Measurements from ENCODE around the gene ICAM1. TPM values are rescaled to one million over a fixed set of nuclear protein-coding genes. Genes with fewer than 3 reads are reported as not detected.
"Not testable (repeated sequence)": the region's sequence is repeated elsewhere in the genome, so short reads cannot be mapped to it uniquely, and the experiment has no call there.

ICAM1 gene
- polyA plus RNA-seq, 3 donors = 5.8 to 6.5 (median 6.3) TPM

DNA sequence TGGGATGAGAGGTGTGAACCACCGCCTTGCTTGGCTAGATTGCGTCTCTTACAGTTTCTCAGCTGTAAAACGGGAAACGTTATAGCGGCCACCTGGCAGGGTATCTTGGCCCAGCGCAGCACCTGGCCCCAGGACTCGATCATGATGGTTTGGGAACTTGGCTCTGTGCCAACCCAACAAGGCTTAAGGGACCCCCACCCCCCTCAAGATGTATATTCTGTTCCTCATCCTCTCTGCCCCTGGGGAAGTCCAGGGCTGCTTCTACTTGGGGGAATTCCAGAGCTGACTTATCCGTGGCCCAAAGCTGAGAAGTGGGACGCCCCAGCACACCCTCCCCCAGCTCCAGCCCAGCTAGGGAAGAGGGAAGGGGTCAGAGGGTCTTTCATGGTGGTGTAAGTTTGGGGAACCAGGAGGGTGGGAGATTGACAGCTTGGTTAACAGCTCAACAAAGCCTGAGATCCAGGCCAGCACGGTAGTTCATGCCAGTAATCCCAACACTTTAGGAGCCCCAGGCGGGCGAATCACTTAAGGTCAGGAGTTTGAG, 695 bp downstream of the ICAM1 start:
- DNase-seq (ENCODE audit: low read depth in 3 of 3, low spot score in 2 of 3) = no peak

- no peak for DNase-seq (ENCODE audit: low read depth in 3 of 3, low spot score in 2 of 3)
Measured at GRCh38 chr19:10274589-10274988, 3.7 kb downstream of the ICAM1 start.

DNA sequence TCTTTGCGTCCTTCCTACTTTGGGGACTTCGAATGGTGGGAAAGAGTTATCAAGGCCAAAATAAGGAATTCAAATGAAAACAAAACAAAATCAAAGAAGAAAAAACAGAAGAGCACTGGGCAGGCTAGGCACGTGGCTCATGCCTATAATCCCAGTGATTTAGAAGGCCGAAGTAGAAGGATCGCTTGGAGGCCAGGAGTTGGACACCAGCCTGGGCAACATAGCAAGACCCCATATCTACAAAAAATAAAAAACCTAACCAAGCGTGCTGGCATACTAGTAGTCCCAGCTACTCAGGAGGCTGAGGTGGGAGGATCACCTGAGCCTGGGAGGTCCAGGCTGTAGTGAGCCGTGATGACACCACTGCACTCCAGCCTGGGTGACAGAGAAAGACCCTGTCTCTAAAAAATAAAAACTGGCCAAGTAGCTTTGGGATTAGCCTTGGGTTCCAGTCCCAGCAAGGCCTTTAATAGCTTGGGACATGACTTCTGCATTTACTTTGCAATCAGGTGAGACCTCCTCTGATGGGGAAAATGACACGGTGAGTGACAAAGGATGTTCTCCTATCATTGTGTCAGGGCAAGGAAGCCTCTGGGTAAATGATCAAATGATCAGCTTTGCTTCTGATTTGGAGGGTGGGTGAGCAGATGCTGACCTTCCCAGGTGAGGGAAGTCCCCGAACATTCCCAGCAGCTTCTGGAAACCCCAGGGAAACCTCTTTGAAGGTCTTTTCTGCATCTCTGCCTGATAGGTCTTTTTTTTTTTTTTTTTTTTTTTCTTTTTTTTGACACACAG, 7.1 kb downstream of the ICAM1 start:
- no peak for DNase-seq (ENCODE audit: low read depth in 3 of 3, low spot score in 2 of 3)

DNA sequence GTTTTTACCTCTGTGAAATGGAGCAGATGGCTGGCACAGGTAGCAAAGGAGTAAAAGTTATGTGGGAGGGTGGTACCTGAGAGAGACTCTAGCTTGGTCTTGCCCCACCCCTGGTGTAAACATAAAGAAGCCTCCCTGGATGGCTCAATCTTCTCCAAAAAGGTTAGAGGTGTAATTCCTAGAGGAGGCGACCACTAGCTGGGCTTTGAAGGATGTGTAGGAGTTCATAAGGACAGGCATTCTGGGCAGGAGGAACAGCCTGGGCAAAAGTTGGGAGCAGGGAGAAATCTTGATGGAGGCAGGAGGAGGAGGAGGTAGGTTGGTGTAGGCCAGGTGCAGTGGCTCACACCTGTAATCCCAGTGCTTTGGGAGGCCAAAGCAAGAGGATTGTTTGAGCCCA, 8.0 kb downstream of the ICAM1 start:
- no peak for DNase-seq (ENCODE audit: low read depth in 3 of 3, low spot score in 2 of 3)

DNA sequence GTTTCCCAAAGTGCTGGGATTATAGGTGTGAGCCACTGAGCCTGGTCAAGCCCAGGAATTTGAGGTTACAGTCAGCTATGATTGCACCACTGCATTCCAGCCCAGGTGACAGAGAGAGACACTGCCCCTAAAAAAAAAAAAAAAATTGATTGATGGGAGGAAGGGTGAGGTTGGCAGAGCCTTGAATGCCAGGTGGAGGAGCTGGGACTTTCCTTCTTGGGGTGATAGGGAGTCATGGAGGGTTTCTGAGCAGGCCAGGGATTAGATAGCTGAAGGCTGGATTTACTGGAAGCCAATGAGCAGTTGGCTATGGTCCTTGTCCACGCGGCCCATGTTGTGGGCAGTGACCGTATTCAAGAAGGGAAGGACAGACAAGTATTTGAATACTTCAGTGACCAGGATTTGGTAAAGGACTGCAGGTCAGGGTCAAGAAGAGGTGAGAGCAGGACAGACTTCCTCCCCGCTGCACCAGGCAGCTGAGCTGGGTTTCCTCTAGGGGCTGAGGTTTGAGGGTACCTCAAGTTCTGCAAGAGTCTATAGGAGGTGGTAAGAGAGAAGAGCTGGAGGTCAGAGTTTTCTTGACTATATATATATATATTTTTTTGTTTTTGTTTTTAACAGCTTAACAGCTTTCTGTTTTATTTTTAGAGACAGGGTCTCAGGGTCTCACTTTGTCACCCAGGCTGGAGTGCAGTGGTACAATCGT, 9.0 kb downstream of the ICAM1 start:
- no peak for DNase-seq (ENCODE audit: low read depth in 3 of 3, low spot score in 2 of 3)

- not testable (repeated sequence) for DNase-seq (ENCODE audit: low read depth in 3 of 3, low spot score in 2 of 3)
Measured at GRCh38 chr19:10282043-10282442, 11.1 kb downstream of the ICAM1 start.

DNA sequence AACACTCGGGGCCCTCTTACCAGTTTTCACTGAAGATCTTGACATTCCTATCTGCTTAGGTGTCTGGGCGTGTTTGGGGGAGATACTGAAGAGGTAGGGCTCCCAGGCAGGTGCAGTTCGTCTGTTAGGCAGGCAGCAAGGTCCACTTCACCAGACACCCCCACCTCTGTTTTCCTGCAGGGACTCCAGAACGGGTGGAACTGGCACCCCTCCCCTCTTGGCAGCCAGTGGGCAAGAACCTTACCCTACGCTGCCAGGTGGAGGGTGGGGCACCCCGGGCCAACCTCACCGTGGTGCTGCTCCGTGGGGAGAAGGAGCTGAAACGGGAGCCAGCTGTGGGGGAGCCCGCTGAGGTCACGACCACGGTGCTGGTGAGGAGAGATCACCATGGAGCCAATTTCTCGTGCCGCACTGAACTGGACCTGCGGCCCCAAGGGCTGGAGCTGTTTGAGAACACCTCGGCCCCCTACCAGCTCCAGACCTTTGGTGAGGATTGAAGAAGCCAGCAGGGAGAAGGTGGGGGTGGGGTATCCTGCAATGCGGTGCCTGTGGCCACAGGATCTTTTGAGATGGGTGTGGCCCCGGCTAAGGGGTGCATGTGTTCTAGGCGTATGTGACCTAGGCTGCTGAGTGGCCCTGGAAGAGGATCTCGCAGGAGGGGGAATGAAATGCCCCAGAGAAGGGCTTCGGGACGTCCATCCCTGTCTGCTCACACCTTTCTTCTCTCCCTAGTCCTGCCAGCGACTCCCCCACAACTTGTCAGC, 12.6 kb downstream of the ICAM1 start:
- no peak for DNase-seq (ENCODE audit: low read depth in 3 of 3, low spot score in 2 of 3)

- DNase-seq (ENCODE audit: low read depth in 3 of 3, low spot score in 2 of 3) = no peak
Measured at GRCh38 chr19:10284065-10284959, 13.4 kb downstream of the ICAM1 start.

GRCh38 chr19:10284960-10285278, 14.0 kb downstream of the ICAM1 start:
- no peak for DNase-seq (ENCODE audit: low read depth in 3 of 3, low spot score in 2 of 3)

- DNase-seq (ENCODE audit: low read depth in 3 of 3, low spot score in 2 of 3) = no peak
Measured at GRCh38 chr19:10285393-10285792, 14.5 kb downstream of the ICAM1 start.

DNA sequence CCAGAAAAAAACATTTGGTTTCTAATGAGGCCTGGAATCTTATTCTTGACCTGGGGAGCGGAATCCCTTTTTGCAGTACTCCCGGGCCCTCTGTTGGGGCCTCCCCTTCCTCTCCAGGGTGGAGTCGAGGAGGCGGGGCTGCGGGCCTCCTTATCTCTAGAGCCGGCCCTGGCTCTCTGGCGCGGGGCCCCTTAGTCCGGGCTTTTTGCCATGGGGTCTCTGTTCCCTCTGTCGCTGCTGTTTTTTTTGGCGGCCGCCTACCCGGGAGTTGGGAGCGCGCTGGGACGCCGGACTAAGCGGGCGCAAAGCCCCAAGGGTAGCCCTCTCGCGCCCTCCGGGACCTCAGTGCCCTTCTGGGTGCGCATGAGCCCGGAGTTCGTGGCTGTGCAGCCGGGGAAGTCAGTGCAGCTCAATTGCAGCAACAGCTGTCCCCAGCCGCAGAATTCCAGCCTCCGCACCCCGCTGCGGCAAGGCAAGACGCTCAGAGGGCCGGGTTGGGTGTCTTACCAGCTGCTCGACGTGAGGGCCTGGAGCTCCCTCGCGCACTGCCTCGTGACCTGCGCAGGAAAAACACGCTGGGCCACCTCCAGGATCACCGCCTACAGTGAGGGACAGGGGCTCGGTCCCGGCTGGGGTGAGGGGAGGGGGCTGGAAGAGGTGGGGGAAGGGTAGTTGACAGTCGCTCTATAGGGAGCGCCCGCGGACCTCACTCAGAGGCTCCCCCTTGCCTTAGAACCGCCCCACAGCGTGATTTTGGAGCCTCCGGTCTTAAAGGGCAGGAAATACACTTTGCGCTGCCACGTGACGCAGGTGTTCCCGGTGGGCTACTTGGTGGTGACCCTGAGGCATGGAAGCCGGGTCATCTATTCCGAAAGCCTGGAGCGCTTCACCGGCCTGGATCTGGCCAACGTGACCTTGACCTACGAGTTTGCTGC, 16.1 kb downstream of the ICAM1 start, which contains the start of gene ICAM4:
ICAM4 (plus strand) TSS at position 153 of the 935 bp plus-strand sequence; CDS start at position 211, 58 bp downstream.
- peak in 2 of 3 donors; percentile 71 to 73 for DNase-seq (ENCODE audit: low read depth in 3 of 3, low spot score in 2 of 3)

DNA sequence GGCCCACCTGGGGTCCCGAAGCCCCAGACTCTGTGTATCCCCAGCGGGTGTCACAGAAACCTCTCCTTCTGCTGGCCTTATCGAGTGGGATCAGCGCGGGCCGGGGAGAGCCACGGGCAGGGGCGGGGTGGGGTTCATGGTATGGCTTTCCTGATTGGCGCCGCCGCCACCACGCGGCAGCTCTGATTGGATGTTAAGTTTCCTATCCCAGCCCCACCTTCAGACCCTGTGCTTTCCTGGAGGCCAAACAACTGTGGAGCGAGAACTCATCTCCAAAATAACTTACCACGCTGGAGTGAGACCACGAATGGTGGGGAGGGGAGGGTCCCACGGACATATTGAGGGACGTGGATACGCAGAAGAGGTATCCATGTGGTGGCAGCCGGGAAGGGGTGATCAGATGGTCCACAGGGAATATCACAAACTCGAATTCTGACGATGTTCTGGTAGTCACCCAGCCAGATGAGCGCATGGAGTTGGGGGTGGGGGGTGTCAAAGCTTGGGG, 17.8 kb downstream of the ICAM1 start:
- no peak for DNase-seq (ENCODE audit: low read depth in 3 of 3, low spot score in 2 of 3)

GRCh38 chr19:10289167-10289835, 18.4 kb downstream of the ICAM1 start:
- no peak for DNase-seq (ENCODE audit: low read depth in 3 of 3, low spot score in 2 of 3)

DNA sequence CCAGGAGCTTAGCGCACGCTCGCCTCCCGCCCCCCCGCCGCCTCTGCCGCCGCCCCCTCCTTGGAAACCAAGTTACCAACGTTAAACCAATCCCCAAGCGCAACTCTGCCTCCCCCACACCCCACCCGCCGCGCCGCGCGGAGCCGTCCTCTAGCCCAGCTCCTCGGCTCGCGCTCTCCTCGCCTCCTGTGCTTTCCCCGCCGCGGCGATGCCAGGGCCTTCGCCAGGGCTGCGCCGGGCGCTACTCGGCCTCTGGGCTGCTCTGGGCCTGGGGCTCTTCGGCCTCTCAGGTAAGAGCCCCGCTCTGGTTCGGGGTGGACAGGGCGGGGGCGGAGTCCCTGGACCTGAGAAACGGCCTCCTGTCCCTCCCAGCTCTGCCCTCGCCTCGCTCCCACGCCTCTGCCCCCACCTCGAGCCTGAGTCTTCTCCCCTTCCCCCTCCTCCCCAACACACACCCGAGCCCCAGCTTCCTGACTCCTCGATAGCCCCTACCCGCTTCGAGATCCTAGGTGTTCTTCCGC, 19.0 kb downstream of the ICAM1 start, which contains the start of gene ICAM5:
ICAM5 (plus strand) TSS at position 117 of the 521 bp plus-strand sequence; CDS start at position 209, 92 bp downstream.
- DNase-seq (ENCODE audit: low read depth in 3 of 3, low spot score in 2 of 3) = no peak

DNA sequence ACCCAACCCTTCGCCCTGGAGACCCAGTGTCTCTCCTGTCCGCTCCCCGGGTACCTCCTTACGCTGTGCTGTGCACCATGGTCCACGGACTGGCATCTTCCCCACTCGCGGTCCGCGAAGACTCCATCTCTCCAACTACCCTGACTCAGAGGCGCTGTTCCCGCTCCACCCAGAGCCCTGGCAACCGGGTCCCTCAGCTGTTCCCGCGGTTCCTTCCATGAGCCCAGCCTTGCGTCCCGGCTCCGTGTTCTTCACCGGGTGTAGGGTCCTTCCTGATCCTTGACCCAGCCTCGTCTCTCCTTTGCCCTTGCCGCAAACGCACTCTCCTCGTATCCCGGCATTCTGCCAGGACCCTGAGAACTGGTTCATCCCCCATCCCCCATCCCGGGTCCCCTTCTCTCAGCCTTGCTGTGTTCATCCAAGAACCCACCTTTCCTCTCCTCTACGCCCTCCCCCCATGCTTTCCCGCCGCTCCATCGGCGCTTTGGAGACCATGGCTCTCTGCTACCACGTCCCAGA, 19.5 kb downstream of the ICAM1 start:
- DNase-seq (ENCODE audit: low read depth in 3 of 3, low spot score in 2 of 3) = no peak

- DNase-seq (ENCODE audit: low read depth in 3 of 3, low spot score in 2 of 3) = no peak
Measured at GRCh38 chr19:10290876-10291553, 20.1 kb downstream of the ICAM1 start.

DNA sequence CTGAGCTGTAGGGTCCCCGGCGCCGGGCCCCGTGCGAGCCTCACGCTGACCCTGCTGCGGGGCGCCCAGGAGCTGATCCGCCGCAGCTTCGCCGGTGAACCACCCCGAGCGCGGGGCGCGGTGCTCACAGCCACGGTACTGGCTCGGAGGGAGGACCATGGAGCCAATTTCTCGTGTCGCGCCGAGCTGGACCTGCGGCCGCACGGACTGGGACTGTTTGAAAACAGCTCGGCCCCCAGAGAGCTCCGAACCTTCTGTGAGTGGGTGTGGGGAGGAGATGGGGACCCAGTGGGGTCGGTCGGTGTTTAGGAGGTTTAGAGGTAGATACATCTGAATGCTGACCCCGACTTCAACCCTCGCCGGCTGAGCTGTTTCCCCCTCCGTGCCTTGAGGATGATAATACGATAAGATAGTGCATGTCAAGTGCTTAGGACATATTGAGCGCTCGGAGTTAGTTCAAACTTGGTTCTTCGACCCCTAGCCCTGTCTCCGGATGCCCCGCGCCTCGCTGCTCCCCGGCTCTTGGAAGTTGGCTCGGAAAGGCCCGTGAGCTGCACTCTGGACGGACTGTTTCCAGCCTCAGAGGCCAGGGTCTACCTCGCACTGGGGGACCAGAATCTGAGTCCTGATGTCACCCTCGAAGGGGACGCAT, 20.8 kb downstream of the ICAM1 start:
- no peak for DNase-seq (ENCODE audit: low read depth in 3 of 3, low spot score in 2 of 3)
